ENCODE results near the gene WBP1. TPM values are rescaled to one million over a fixed set of nuclear protein-coding genes. Genes with fewer than 3 reads are reported as not detected.
A peak's percentile ranks its signal among the peaks of the same experiment; 100 is the strongest.
"Not testable (repeated sequence)": the region's sequence is repeated elsewhere in the genome, so short reads cannot be mapped to it uniquely, and the experiment has no call there.

Gene WBP1
- total RNA-seq, 2 experiments from 2014 or later = 66.8 to 69.6 TPM

- H3K4me1 Mint-ChIP-seq = peaks cover 26% of the 10 kb centered on the region
- POLR2A ChIA-PET = interaction anchor here (1.0 kb wide), 1 partner anchor 10 kb away, joined by 4 read pairs; the partner anchor contains the start of gene MRPL53
- no peak overlapping the region for H3K27ac Mint-ChIP-seq
- H3K9me3 Mint-ChIP-seq = no peaks in the 10 kb centered on the region
- peaks cover 7% of the 10 kb centered on the region for H3K36me3 Mint-ChIP-seq
- H3K27me3 Mint-ChIP-seq = no peaks in the 10 kb centered on the region
- DNase-seq = no peak
- H3K4me3 Mint-ChIP-seq = no peak overlapping the region
- no peak for ATAC-seq (ENCODE audit: low read depth)
Observed at GRCh38 chr2:74462786-74463105, 4.5 kb downstream of the WBP1 start.

- Mint-ChIP-seq H3K4me3 (peak overlapping the region; percentile 99), H3K4me1 (peaks cover 24% of the 10 kb centered on the region), H3K9me3 (no peaks in the 10 kb centered on the region), H3K27me3 (no peaks in the 10 kb centered on the region), H3K36me3 (peaks cover 7% of the 10 kb centered on the region), H3K27ac (peak overlapping the region; percentile 83)
- POLR2A ChIA-PET = interaction anchor here (0.6 to 1.6 kb wide), 8 partner anchors 10 to 178 kb away, joined by 3 to 11 read pairs (median 4); partner anchors contain the start of genes C2orf81, INO80B and WDR54
- DNase-seq = no peak
- no peak for ATAC-seq (ENCODE audit: low read depth)
Observed at GRCh38 chr2:74464406-74464805, 6.2 kb downstream of the WBP1 start.

GRCh38 chr2:74470742-74471141, 12.5 kb downstream of the WBP1 start:
- not testable (repeated sequence) for H3K27me3 Mint-ChIP-seq; H3K36me3 Mint-ChIP-seq; ATAC-seq (ENCODE audit: low read depth); H3K9me3 Mint-ChIP-seq; DNase-seq
- peak overlapping the region; percentile 61 for H3K27ac Mint-ChIP-seq
- POLR2A ChIA-PET = interaction anchor here (0.7 to 3.3 kb wide), 7 partner anchors 9 to 377 kb away, joined by 4 to 61 read pairs (median 8); partner anchors contain the start of genes AUP1, CCDC142, HTRA2 and INO80B
- H3K4me1 Mint-ChIP-seq = peaks cover 16% of the 10 kb centered on the region
- peak overlapping the region; percentile 44 for H3K4me3 Mint-ChIP-seq

- peak overlapping the region; percentile 91 for H3K27ac Mint-ChIP-seq
- H3K9me3 Mint-ChIP-seq = no peaks in the 10 kb centered on the region
- no peak for ATAC-seq (ENCODE audit: low read depth)
- POLR2A ChIA-PET = interaction anchor here (0.7 to 3.3 kb wide), 9 partner anchors 9 to 377 kb away, joined by 4 to 61 read pairs (median 5); partner anchors contain the start of genes AUP1, CCDC142, HTRA2 and INO80B
- no peak for DNase-seq
- peaks cover 9% of the 10 kb centered on the region for H3K36me3 Mint-ChIP-seq
- peaks cover 13% of the 10 kb centered on the region for H3K4me1 Mint-ChIP-seq
- peak overlapping the region; percentile 93 for H3K4me3 Mint-ChIP-seq
- no peaks in the 10 kb centered on the region for H3K27me3 Mint-ChIP-seq
Observed at GRCh38 chr2:74471332-74472065, 13.3 kb downstream of the WBP1 start.

GRCh38 chr2:74472086-74472944, 14.1 kb downstream of the WBP1 start, which contains the start of gene MRPL53:
MRPL53 (minus strand) TSS chr2:74472680; CDS start chr2:74472660, 20 bp downstream.
- Mint-ChIP-seq H3K27me3 (no peaks in the 10 kb centered on the region), H3K36me3 (peaks cover 10% of the 10 kb centered on the region), H3K9me3 (no peaks in the 10 kb centered on the region), H3K27ac (peak within 1 kb of the TSS; percentile 91), H3K4me3 (peak within 1 kb of the TSS; percentile 93), H3K4me1 (peaks cover 14% of the 10 kb centered on the region)
- POLR2A ChIA-PET = interaction anchor here (0.6 to 3.3 kb wide), 12 partner anchors 10 to 274 kb away, joined by 3 to 61 read pairs (median 4); partner anchors contain the start of genes AUP1, C2orf81, CCDC142 and DOK1
- DNase-seq (peak; percentile 98), ATAC-seq (ENCODE audit: low read depth) (peak; percentile 92)

- Mint-ChIP-seq H3K36me3 (peaks cover 14% of the 10 kb centered on the region), H3K9me3 (no peaks in the 10 kb centered on the region), H3K27ac (peak overlapping the region; percentile 91), H3K4me1 (peaks cover 18% of the 10 kb centered on the region), H3K27me3 (no peaks in the 10 kb centered on the region), H3K4me3 (peak overlapping the region; percentile 93)
- DNase-seq (no peak), ATAC-seq (ENCODE audit: low read depth) (no peak)
- POLR2A ChIA-PET = interaction anchor here (0.6 to 3.3 kb wide), 12 partner anchors 9 to 274 kb away, joined by 3 to 61 read pairs (median 4); partner anchors contain the start of genes AUP1, C2orf81, CCDC142 and DOK1
Observed at GRCh38 chr2:74472945-74473258, 14.7 kb downstream of the WBP1 start.

- ATAC-seq (ENCODE audit: low read depth) = no peak
- H3K36me3 Mint-ChIP-seq = peaks cover 14% of the 10 kb centered on the region
- H3K9me3 Mint-ChIP-seq = no peaks in the 10 kb centered on the region
- no peak for DNase-seq
- H3K4me1 Mint-ChIP-seq = peaks cover 21% of the 10 kb centered on the region
- POLR2A ChIA-PET = interaction anchor here (1.2 to 1.3 kb wide), 2 partner anchors 16 to 38 kb away, joined by 3 to 6 read pairs; partner anchors contain the start of gene WBP1
- no peaks in the 10 kb centered on the region for H3K27me3 Mint-ChIP-seq
- H3K4me3 Mint-ChIP-seq = no peak overlapping the region
- no peak overlapping the region for H3K27ac Mint-ChIP-seq
Observed at GRCh38 chr2:74474481-74474880, 16.2 kb downstream of the WBP1 start.

- POLR2A ChIA-PET = interaction anchor here (1.2 to 1.3 kb wide), 2 partner anchors 17 to 38 kb away, joined by 3 to 6 read pairs; partner anchors contain the start of gene WBP1
- ATAC-seq (ENCODE audit: low read depth) = no peak
- H3K4me1 Mint-ChIP-seq = peaks cover 23% of the 10 kb centered on the region
- H3K4me3 Mint-ChIP-seq = no peak overlapping the region
- no peaks in the 10 kb centered on the region for H3K27me3 Mint-ChIP-seq
- H3K36me3 Mint-ChIP-seq = peaks cover 17% of the 10 kb centered on the region
- DNase-seq = no peak
- H3K9me3 Mint-ChIP-seq = no peaks in the 10 kb centered on the region
- no peak overlapping the region for H3K27ac Mint-ChIP-seq
Observed at GRCh38 chr2:74474899-74475298, 16.7 kb downstream of the WBP1 start.

GRCh38 chr2:74481431-74481830, 23.2 kb downstream of the WBP1 start:
- POLR2A ChIA-PET = interaction anchor here (1.2 to 4.2 kb wide), 15 partner anchors 9 to 105 kb away, joined by 3 to 61 read pairs (median 13); partner anchors contain the start of genes AUP1, C2orf81, DOK1 and HTRA2
- no peak for DNase-seq
- H3K9me3 Mint-ChIP-seq = no peaks in the 10 kb centered on the region
- H3K36me3 Mint-ChIP-seq = peaks cover 17% of the 10 kb centered on the region
- H3K27ac Mint-ChIP-seq = no peak overlapping the region
- peaks cover 32% of the 10 kb centered on the region for H3K4me1 Mint-ChIP-seq
- H3K4me3 Mint-ChIP-seq = peak overlapping the region; percentile 99
- no peak for ATAC-seq (ENCODE audit: low read depth)
- no peaks in the 10 kb centered on the region for H3K27me3 Mint-ChIP-seq

GRCh38 chr2:74481961-74482800, 23.9 kb downstream of the WBP1 start:
- ATAC-seq (ENCODE audit: low read depth) = peak; percentile 46
- POLR2A ChIA-PET = interaction anchor here (0.9 to 4.2 kb wide), 19 partner anchors 10 to 105 kb away, joined by 3 to 61 read pairs (median 10); partner anchors contain the start of genes AUP1, C2orf81, DOK1 and HTRA2
- Mint-ChIP-seq H3K27me3 (no peaks in the 10 kb centered on the region), H3K36me3 (peaks cover 17% of the 10 kb centered on the region), H3K27ac (peak overlapping the region; percentile 99), H3K4me3 (peak overlapping the region; percentile 99), H3K9me3 (no peaks in the 10 kb centered on the region), H3K4me1 (peaks cover 34% of the 10 kb centered on the region)
- peak; percentile 79 for DNase-seq

- peaks cover 30% of the 10 kb centered on the region for H3K4me1 Mint-ChIP-seq
- H3K36me3 Mint-ChIP-seq = peaks cover 12% of the 10 kb centered on the region
- no peaks in the 10 kb centered on the region for H3K27me3 Mint-ChIP-seq
- POLR2A ChIA-PET = interaction anchor here (0.9 to 4.2 kb wide), 16 partner anchors 9 to 104 kb away, joined by 3 to 61 read pairs (median 12); partner anchors contain the start of genes AUP1, C2orf81, HTRA2 and INO80B
- DNase-seq = peak; percentile 91
- ATAC-seq (ENCODE audit: low read depth) = peak; percentile 93
- H3K27ac Mint-ChIP-seq = peak within 1 kb of the TSS; percentile 99
- H3K4me3 Mint-ChIP-seq = peak within 1 kb of the TSS; percentile 99
- H3K9me3 Mint-ChIP-seq = no peaks in the 10 kb centered on the region
Observed at GRCh38 chr2:74482801-74483674, 24.8 kb downstream of the WBP1 start, which contains the start of the genes CCDC142 and TTC31. CCDC142 (minus strand) TSS chr2:74482998; CDS start chr2:74482837, 161 bp downstream. TTC31 (plus strand) TSS chr2:74483081; CDS start chr2:74483096, 15 bp downstream.
